Fibroblast of mammary gland (primary cell): ENCODE results near the gene JAZF1.

ENCODE experiments used
- DNase-seq: peaks from one replicate; pipeline ENCODE4 v3.0.0-alpha.2; 2010; ENCODE audit warnings: low read depth
- H3K4me3 ChIP-seq: 2 replicates; pipeline ENCODE4 v1.5.1; 2011; ENCODE audit warnings: low read depth, mild to moderate bottlenecking, low read length, moderate library complexity; ENCODE audit not compliant: control insufficient read depth
- TF ChIP-seq, protein P1 (sequence below): conservative IDR thresholded peaks from 2 replicates; pipeline ENCODE4 v1.5.1; 2011; ENCODE audit warnings: low read depth, low read length, inconsistent platforms; ENCODE audit not compliant: control insufficient read depth, insufficient read depth

Gene JAZF1

DNA sequence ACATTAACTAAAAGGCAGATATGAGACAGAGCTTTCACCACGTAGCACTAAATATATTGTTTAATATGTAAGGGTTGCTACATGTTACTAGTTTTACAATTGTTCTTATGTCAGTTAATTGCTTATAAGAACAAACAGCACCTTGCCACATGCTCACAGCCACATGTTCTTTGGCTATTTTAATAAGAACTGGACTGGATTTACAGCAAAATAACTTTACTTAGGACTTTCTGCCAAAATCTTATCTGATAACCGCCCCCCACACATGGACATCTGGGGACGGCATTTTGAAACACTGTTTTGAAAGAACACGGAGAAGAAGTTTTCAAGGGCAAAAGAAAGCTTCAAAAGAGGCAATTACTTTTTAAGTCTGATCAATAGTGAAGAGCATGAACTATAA lies 45.3 kb downstream of the JAZF1 start:
- TF ChIP-seq, protein P1, sequence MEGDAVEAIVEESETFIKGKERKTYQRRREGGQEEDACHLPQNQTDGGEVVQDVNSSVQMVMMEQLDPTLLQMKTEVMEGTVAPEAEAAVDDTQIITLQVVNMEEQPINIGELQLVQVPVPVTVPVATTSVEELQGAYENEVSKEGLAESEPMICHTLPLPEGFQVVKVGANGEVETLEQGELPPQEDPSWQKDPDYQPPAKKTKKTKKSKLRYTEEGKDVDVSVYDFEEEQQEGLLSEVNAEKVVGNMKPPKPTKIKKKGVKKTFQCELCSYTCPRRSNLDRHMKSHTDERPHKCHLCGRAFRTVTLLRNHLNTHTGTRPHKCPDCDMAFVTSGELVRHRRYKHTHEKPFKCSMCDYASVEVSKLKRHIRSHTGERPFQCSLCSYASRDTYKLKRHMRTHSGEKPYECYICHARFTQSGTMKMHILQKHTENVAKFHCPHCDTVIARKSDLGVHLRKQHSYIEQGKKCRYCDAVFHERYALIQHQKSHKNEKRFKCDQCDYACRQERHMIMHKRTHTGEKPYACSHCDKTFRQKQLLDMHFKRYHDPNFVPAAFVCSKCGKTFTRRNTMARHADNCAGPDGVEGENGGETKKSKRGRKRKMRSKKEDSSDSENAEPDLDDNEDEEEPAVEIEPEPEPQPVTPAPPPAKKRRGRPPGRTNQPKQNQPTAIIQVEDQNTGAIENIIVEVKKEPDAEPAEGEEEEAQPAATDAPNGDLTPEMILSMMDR = no peak

DNA sequence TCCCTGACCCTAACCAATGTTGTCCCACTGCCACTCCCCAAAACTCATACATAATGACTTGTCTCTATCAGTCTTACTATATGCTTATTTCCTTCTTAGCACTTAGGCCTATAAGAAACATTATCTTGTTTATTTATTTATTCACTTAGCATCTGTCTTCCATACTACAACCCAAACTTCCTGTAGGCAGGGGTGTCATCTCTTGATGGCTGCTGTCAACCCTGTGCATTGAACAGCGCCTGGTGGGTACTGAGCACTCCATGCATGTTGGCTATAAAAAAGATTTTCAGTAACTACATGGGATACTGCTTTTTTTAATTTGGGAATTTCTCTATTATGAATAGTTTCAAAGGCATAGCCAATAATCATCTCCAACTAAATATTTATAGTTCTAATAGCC lies 46.7 kb downstream of the JAZF1 start:
- H3K4me3 ChIP-seq = no peak overlapping the region
- TF ChIP-seq, protein P1 = no peak
- no peak for DNase-seq

More for the DNA sequence above, 45.3 kb downstream of the JAZF1 start:
- no peak overlapping the region for H3K4me3 ChIP-seq
- peak; percentile 19 for DNase-seq

DNA sequence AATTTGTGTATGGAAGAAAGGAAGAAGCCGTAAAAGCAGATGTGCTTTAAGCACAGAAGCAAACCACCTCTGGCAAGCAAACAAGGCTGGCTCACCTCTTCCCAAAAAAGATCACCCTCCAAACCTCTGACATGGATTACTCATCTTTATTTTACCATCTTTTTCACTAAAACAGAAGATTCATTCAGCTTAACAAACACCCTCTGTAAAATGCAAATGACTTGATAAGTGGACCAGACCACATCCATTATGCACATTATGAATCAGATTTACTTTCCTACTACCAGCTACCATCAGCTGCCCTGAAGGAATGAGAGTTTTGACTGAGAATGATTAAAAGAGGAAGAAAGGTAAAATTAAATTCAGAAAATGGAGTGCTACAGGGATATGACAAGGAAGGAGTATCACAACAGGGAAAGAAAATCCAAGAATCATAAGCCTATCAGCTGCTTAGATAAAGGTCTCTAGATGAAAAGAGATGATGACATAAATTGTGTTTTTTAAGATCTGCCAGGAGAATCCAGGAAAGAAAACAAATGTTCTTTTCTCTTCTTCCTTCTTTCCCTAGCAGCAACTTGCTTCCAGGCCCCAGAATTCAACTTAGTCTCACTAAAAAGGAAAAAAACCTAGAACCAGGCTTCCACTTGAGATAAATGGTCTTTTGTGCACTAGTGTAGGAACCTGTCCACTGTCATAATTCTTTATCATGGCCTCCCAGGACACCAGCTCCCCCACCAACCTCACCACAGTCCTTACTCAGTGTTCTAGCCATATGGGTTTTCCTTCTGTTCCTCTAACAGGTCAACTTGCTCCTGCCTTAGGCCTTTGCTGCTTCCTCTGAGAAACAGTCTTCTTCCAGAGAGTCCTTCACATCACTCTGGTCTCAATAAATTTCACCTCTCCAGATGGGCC lies 47.4 kb downstream of the JAZF1 start:
- TF ChIP-seq, protein P1 = no peak
- no peak overlapping the region for H3K4me3 ChIP-seq
- DNase-seq = peak; percentile 67

DNA sequence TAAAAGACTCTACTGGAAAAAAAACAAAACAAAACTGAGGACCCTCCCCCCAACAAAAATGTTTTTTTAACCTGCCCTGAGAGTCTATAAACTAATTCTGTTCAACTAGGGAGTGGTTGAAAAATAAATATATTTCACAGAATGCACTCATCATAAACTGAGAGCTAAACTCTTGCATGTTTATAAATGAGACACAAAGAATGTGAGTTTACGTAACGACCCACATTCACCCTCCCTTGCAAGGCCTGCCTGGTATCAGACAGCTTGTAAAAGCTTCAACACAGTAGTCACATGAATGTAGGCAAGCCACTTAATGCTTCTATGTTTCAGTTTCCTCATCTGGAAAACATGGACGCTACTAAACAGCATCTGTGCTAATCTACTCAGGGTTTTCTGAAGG lies 50.3 kb downstream of the JAZF1 start:
- DNase-seq = peak; percentile 31
- TF ChIP-seq, protein P1 = no peak
- H3K4me3 ChIP-seq = no peak overlapping the region

DNA sequence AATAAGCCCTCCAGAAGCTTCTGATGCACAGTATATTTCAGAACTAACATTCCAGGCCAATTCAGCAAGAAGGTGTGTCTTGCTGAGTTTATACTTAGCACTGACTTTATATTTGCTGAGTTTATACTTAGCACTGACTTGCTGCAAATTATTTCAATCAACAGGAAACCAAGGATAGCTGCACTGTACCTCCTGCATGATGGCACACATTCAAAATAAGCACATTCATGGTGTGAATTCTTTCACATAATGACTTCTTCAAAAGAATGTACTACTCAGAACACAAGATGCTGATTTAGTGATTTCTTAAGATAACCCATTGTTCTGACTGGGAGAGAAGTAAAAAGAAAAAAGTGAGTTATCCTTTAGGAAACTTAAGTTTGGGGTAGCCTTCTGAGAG lies 52.0 kb downstream of the JAZF1 start:
- no peak for DNase-seq
- no peak overlapping the region for H3K4me3 ChIP-seq
- TF ChIP-seq, protein P1 = no peak

DNA sequence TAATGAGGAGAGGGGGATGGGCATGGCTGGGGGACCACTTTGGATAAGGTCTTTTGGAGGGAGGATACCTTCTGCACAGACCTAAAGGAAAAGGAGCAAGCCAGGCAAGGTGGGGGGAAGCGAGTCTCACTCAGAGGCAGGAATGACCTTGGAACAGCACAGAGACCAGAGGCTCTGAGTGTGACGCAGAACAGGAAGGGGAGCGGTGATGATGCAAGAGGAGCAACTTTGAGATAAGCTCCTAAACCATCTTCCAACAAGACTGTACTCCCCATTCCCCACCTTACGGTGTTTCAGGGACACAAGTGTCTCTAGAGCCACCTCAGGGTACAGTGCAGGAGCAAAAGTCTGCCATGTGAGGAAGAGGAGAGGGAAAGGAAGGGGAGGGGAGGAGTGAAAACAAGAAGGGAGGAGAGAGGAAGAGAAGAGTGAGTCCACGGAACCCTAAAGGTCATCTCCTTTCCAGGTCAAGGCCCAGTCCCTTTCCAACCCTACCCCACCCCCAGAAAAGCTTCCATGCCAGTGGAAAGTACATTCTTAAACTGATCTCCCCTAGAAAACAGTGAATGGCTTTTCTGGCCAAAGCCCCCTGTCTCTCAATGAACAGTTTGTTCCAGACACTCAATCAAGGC lies 54.1 kb downstream of the JAZF1 start:
- H3K4me3 ChIP-seq = no peak overlapping the region
- DNase-seq = no peak
- TF ChIP-seq, protein P1 = no peak
